HCT116 (cell line): ENCODE data around the gene RHEB. TPM values are rescaled to one million over a fixed set of nuclear protein-coding genes. Genes with fewer than 3 reads are reported as not detected.

ENCODE experiments used
- ATAC-seq: fragments of 200-7000 bp; cut with Tn5 transposase; 2 replicates; pipeline ENCODE4 v1.9.1; 2020; ENCODE audit warnings: mild to moderate bottlenecking, moderate library complexity
- BruUV-seq: library from RNA; stranded (reverse); fragments of 400-500 nt; replicated peaks from 2 replicates; lab custom pipeline; 2021; lab: Mats Ljungman, UMichigan
- CTCF ChIA-PET: fragments of 300-600 bp; sonication (Branson Sonifier 250); formaldehyde crosslinking; loops from one replicate; lab custom pipeline; 2021; ENCODE audit warnings: antibody characterized with exemption; lab: Charles Lee
- POLR2A ChIA-PET: fragments of 300-600, 350-600 bp; sonication (Branson Sonifier 250); formaldehyde crosslinking; loops from one replicate; lab custom pipeline; 2021; ENCODE audit warnings: antibody characterized with exemption; lab: Charles Lee
- RAD21 ChIA-PET, 2 experiments: fragments of 300-600 bp; sonication (Branson Sonifier 250); formaldehyde crosslinking; loops; one replicate each; lab custom pipeline; 2023; ENCODE audit warnings: low total read pairs in 2 of 2; ENCODE audit not compliant: uncharacterized antibody in 2 of 2, unreplicated experiment in 2 of 2, low non-redundant PET in 1 of 2; lab: Charles Lee
- DNase-seq: peaks from one replicate; pipeline ENCODE4 v3.0.0-alpha.2; 2010; ENCODE audit warnings: low read depth, low spot score
- H2AFZ ChIP-seq: fragments of 200-600 bp; shearing (Covaris generic), sonication (generic); 2 replicates; pipeline ENCODE4 v1.6.1; 2017; ENCODE audit warnings: low read depth, mixed run types, mixed read lengths, antibody characterized with exemption, low read length; ENCODE audit not compliant: poor library complexity, severe bottlenecking
- H3K27ac ChIP-seq: 2 replicates; pipeline ENCODE4 v1.5.1; 2012; ENCODE audit warnings: low read depth, low read length
- H3K27me3 ChIP-seq: fragments of 200-600 bp; sonication (generic); 2 replicates; pipeline ENCODE4 v1.6.1; 2016; ENCODE audit warnings: mixed run types, low read length, mixed read lengths; ENCODE audit not compliant: insufficient read depth
- H3K36me3 ChIP-seq, 2 experiments: fragments of 200-500 bp in 1 of 2; fragments of 200-600 bp in 1 of 2; sonication (Bioruptor generic) in 1 of 2; sonication (generic) in 1 of 2; 2 replicates each; pipeline versions ENCODE4 v1.5.1 to v1.6.1; 2014 to 2016; ENCODE audit warnings: low read length in 2 of 2, inconsistent platforms in 1 of 2, mixed read lengths in 1 of 2, mixed run types in 1 of 2; ENCODE audit not compliant: insufficient read depth in 2 of 2, control insufficient read depth in 1 of 2
- H3K4me1 ChIP-seq, 2 experiments: fragments of 200-600 bp in 1 of 2; sonication (generic) in 1 of 2; 2 replicates each; pipeline versions ENCODE4 v1.5.1 to v1.6.1; 2012 to 2017; ENCODE audit warnings: low read length in 2 of 2, inconsistent platforms in 1 of 2, mild to moderate bottlenecking in 1 of 2, mixed read lengths in 1 of 2, mixed run types in 1 of 2, moderate library complexity in 1 of 2; ENCODE audit not compliant: insufficient read depth in 2 of 2, control insufficient read depth in 1 of 2
- H3K4me2 ChIP-seq: fragments of 200-600 bp; sonication (generic); 2 replicates; pipeline ENCODE4 v1.6.1; 2017; ENCODE audit warnings: mixed run types, low read length, mixed read lengths
- H3K4me3 ChIP-seq, 2 experiments: fragments of 200-600 bp in 1 of 2; sonication (generic) in 1 of 2; replicated peaks in 1 of 2; 2 replicates each; pipeline ENCODE4 v1.5.1; 2011 to 2016; ENCODE audit warnings: low read length in 2 of 2, control low read depth in 1 of 2, low read depth in 1 of 2, mild to moderate bottlenecking in 1 of 2, mixed read lengths in 1 of 2, mixed run types in 1 of 2
- H3K79me2 ChIP-seq: fragments of 200-600 bp; sonication (generic); 2 replicates; pipeline ENCODE4 v1.6.1; 2017; ENCODE audit warnings: mild to moderate bottlenecking, mixed run types, low read length, moderate library complexity, mixed read lengths; ENCODE audit not compliant: insufficient read depth
- H3K9ac ChIP-seq: fragments of 200-600 bp; sonication (generic); 2 replicates; pipeline ENCODE4 v1.6.1; 2016; ENCODE audit warnings: low read length, mixed read lengths
- H3K9me2 ChIP-seq: fragments of 200-600 bp; sonication (generic), shearing (Covaris generic); 2 replicates; pipeline ENCODE4 v1.6.1; 2017; ENCODE audit warnings: mixed run types, mild to moderate bottlenecking, moderate library complexity; ENCODE audit not compliant: insufficient read depth
- H3K9me3 ChIP-seq, 2 experiments: fragments of 200-500 bp in 1 of 2; fragments of 200-600 bp in 1 of 2; sonication (Bioruptor generic) in 1 of 2; sonication (generic) in 1 of 2; 2 replicates each; pipeline ENCODE4 v1.6.1; 2014 to 2017; ENCODE audit warnings: low read length in 2 of 2, mixed read lengths in 2 of 2, inconsistent platforms in 1 of 2, low read depth in 1 of 2, mild to moderate bottlenecking in 1 of 2, mixed run types in 1 of 2, moderate library complexity in 1 of 2; ENCODE audit not compliant: control insufficient read depth in 1 of 2, insufficient read depth in 1 of 2
- H4K20me1 ChIP-seq: fragments of 200-600 bp; sonication (generic), shearing (Covaris generic); 2 replicates; pipeline ENCODE4 v1.6.1; 2017; ENCODE audit warnings: mixed run types, mild to moderate bottlenecking, moderate library complexity; ENCODE audit not compliant: insufficient read depth
- CBX3 ChIP-seq: IDR thresholded peaks from 2 replicates; pipeline ENCODE4 v1.6.1; 2012; ENCODE audit warnings: low read depth
- CEBPB ChIP-seq: IDR thresholded peaks from 2 replicates; pipeline ENCODE4 v1.6.1; 2012; ENCODE audit warnings: low read depth
- EGR1 ChIP-seq: IDR thresholded peaks from 2 replicates; pipeline ENCODE4 v1.6.1; 2012; ENCODE audit warnings: low read depth
- ELF1 ChIP-seq: IDR thresholded peaks from 2 replicates; pipeline ENCODE4 v1.6.1; 2012; ENCODE audit warnings: low read depth, borderline replicate concordance
- EZH2 ChIP-seq: fragments of 200-600 bp; sonication (generic); IDR thresholded peaks from 2 replicates; pipeline ENCODE4 v1.6.1; 2017; ENCODE audit warnings: antibody characterized with exemption, mixed run types
- EZH2phosphoT487 ChIP-seq: fragments of 200-600 bp; IDR thresholded peaks from 2 replicates; pipeline ENCODE4 v1.6.1; 2018; ENCODE audit warnings: antibody characterized with exemption, borderline replicate concordance
- FOSL1 ChIP-seq: IDR thresholded peaks from 2 replicates; pipeline ENCODE4 v1.6.1; 2012; ENCODE audit warnings: low read depth
- POLR2AphosphoS5 ChIP-seq: IDR thresholded peaks from 2 replicates; pipeline ENCODE4 v1.6.1; 2011; ENCODE audit warnings: mild to moderate bottlenecking, low read depth, low read length, moderate library complexity
- RAD21 ChIP-seq: IDR thresholded peaks from 2 replicates; pipeline ENCODE4 v1.6.1; 2012; ENCODE audit warnings: low read depth, mild to moderate bottlenecking
- SIN3A ChIP-seq: IDR thresholded peaks from 2 replicates; pipeline ENCODE4 v1.6.1; 2012; ENCODE audit warnings: low read depth
- SP1 ChIP-seq: IDR thresholded peaks from 2 replicates; pipeline ENCODE4 v1.6.1; 2012; ENCODE audit warnings: low read depth
- SRF ChIP-seq: IDR thresholded peaks from 2 replicates; pipeline ENCODE4 v1.6.1; 2012; ENCODE audit warnings: low read depth
- TCF7L2 ChIP-seq: IDR thresholded peaks from 2 replicates; pipeline ENCODE4 v1.7.0; 2011; ENCODE audit warnings: borderline replicate concordance, inconsistent platforms; ENCODE audit not compliant: insufficient read depth, insufficient read length; ENCODE audit errors: extremely low read depth
- ZFX ChIP-seq: fragments of 450-650 bp; IDR thresholded peaks from 2 replicates; pipeline ENCODE4 v1.6.1; 2017
- ZNF274 ChIP-seq: fragments of 200-500 bp; sonication (Bioruptor generic); IDR thresholded peaks from 2 replicates; pipeline ENCODE4 v1.6.1; 2014; ENCODE audit warnings: mild to moderate bottlenecking, low read depth, low read length, inconsistent platforms
- intact Hi-C: fragments of 100-400 bp; cut with micrococcal nuclease; formaldehyde crosslinking; loops from 2 replicates; pipeline ENCODE4 v1.10.0; 2022
- total RNA-seq: library from RNA; stranded (reverse); gene quantifications from one replicate; pipeline ENCODE4 v1.2.1, GENCODE V29; 2021; ENCODE audit not compliant: unreplicated experiment
- TF ChIP-seq, protein P1 (sequence below): IDR thresholded peaks from 2 replicates; pipeline ENCODE4 v1.6.1; 2012; ENCODE audit warnings: low read depth
- TF ChIP-seq, protein P2 (sequence below): IDR thresholded peaks from 2 replicates; pipeline ENCODE4 v1.6.1; 2011; ENCODE audit warnings: mild to moderate bottlenecking, low read length, moderate library complexity; ENCODE audit not compliant: insufficient replicate concordance; ENCODE audit errors: extremely low read depth
- TF ChIP-seq, protein P3 (sequence below), 3 experiments: fragments of 200-600 bp in 1 of 3; sonication (generic) in 1 of 3; IDR thresholded peaks in 2 of 3; conservative IDR thresholded peaks in 1 of 3; 2 replicates each; pipeline ENCODE4 v1.5.1; 2012 to 2017; ENCODE audit warnings: low read depth in 2 of 3, low read length in 2 of 3, antibody characterized with exemption in 1 of 3, borderline replicate concordance in 1 of 3, control low read depth in 1 of 3, mild to moderate bottlenecking in 1 of 3, mixed read lengths in 1 of 3, mixed run types in 1 of 3, moderate library complexity in 1 of 3; ENCODE audit not compliant: insufficient read depth in 1 of 3
- TF ChIP-seq, protein P4 (sequence below): IDR thresholded peaks from 2 replicates; pipeline ENCODE4 v1.6.1; 2012
- TF ChIP-seq, protein P5 (sequence below): IDR thresholded peaks from 2 replicates; pipeline ENCODE4 v1.6.1; 2012

The RHEB gene
- total RNA-seq, 1 experiment from 2014 or later = 114 TPM

DNA sequence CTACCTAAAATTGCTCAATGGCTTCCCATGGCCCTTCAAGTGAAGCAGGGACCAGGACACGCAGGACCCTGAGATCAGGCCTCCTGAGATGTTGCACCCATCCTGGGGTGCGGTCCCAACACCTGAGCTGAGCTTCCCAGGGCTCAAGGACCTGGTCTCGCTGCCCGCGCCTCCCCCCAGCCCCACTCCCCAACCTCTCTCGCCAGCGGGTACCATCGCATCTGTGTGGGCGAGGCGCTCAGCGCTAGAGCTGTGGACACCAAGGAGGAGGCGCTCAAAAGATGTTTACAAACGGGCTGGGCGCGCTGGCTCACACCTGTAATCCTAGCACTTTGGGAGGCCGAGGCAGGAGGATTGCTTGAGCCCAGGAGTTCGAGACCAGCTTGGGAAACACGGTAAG, 72.4 kb downstream of the RHEB start:
- Histone ChIP-seq H3K9me3 (no peaks in the 10 kb centered on the region), H3K4me2 (no peak overlapping the region), H3K36me3 (no peaks in the 10 kb centered on the region), H2AFZ (no peak overlapping the region), H4K20me1 (no peaks in the 10 kb centered on the region), H3K79me2 (no peaks in the 10 kb centered on the region), H3K27ac (no peak overlapping the region), H3K27me3 (no peaks in the 10 kb centered on the region), H3K4me3 (no peak overlapping the region), H3K9me2 (no peaks in the 10 kb centered on the region), H3K9ac (no peak overlapping the region), H3K4me1 (peaks cover 13 to 33% of the 10 kb centered on the region in 2 experiments; a peak in 3 of 4 replicates)
- POLR2A ChIA-PET = no interaction called here
- no peak for DNase-seq
- intact Hi-C loops = no loop called here
- no peak for ATAC-seq
- TF ChIP-seq POLR2AphosphoS5 = no peak
- TF ChIP-seq EZH2 = no peak
- no peak for TF ChIP-seq ZFX
- no peak for TF ChIP-seq ELF1
- TF ChIP-seq, protein P1, sequence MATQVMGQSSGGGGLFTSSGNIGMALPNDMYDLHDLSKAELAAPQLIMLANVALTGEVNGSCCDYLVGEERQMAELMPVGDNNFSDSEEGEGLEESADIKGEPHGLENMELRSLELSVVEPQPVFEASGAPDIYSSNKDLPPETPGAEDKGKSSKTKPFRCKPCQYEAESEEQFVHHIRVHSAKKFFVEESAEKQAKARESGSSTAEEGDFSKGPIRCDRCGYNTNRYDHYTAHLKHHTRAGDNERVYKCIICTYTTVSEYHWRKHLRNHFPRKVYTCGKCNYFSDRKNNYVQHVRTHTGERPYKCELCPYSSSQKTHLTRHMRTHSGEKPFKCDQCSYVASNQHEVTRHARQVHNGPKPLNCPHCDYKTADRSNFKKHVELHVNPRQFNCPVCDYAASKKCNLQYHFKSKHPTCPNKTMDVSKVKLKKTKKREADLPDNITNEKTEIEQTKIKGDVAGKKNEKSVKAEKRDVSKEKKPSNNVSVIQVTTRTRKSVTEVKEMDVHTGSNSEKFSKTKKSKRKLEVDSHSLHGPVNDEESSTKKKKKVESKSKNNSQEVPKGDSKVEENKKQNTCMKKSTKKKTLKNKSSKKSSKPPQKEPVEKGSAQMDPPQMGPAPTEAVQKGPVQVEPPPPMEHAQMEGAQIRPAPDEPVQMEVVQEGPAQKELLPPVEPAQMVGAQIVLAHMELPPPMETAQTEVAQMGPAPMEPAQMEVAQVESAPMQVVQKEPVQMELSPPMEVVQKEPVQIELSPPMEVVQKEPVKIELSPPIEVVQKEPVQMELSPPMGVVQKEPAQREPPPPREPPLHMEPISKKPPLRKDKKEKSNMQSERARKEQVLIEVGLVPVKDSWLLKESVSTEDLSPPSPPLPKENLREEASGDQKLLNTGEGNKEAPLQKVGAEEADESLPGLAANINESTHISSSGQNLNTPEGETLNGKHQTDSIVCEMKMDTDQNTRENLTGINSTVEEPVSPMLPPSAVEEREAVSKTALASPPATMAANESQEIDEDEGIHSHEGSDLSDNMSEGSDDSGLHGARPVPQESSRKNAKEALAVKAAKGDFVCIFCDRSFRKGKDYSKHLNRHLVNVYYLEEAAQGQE = no peak
- TF ChIP-seq CEBPB = no peak
- TF ChIP-seq RAD21 = no peak
- no peak for TF ChIP-seq TCF7L2
- no peak for TF ChIP-seq SP1
- TF ChIP-seq SRF = no peak
- TF ChIP-seq, protein P2, sequence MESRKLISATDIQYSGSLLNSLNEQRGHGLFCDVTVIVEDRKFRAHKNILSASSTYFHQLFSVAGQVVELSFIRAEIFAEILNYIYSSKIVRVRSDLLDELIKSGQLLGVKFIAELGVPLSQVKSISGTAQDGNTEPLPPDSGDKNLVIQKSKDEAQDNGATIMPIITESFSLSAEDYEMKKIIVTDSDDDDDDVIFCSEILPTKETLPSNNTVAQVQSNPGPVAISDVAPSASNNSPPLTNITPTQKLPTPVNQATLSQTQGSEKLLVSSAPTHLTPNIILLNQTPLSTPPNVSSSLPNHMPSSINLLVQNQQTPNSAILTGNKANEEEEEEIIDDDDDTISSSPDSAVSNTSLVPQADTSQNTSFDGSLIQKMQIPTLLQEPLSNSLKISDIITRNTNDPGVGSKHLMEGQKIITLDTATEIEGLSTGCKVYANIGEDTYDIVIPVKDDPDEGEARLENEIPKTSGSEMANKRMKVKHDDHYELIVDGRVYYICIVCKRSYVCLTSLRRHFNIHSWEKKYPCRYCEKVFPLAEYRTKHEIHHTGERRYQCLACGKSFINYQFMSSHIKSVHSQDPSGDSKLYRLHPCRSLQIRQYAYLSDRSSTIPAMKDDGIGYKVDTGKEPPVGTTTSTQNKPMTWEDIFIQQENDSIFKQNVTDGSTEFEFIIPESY = no peak
- no peak for TF ChIP-seq EGR1
- TF ChIP-seq CBX3 = no peak
- TF ChIP-seq ZNF274 = no peak
- no peak for TF ChIP-seq SIN3A
- no peak for TF ChIP-seq FOSL1
- TF ChIP-seq, protein P3, sequence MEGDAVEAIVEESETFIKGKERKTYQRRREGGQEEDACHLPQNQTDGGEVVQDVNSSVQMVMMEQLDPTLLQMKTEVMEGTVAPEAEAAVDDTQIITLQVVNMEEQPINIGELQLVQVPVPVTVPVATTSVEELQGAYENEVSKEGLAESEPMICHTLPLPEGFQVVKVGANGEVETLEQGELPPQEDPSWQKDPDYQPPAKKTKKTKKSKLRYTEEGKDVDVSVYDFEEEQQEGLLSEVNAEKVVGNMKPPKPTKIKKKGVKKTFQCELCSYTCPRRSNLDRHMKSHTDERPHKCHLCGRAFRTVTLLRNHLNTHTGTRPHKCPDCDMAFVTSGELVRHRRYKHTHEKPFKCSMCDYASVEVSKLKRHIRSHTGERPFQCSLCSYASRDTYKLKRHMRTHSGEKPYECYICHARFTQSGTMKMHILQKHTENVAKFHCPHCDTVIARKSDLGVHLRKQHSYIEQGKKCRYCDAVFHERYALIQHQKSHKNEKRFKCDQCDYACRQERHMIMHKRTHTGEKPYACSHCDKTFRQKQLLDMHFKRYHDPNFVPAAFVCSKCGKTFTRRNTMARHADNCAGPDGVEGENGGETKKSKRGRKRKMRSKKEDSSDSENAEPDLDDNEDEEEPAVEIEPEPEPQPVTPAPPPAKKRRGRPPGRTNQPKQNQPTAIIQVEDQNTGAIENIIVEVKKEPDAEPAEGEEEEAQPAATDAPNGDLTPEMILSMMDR (IDR thresholded peaks at IDR 0.05 in 2 of 3, conservative IDR thresholded peaks at IDR 0.05 in 1 of 3; ENCODE audit: borderline replicate concordance in 1 of 3, insufficient read depth in 1 of 3, low read depth in 2 of 3, low read length in 2 of 3) = no peak
- TF ChIP-seq EZH2phosphoT487 = no peak
- TF ChIP-seq, protein P4, sequence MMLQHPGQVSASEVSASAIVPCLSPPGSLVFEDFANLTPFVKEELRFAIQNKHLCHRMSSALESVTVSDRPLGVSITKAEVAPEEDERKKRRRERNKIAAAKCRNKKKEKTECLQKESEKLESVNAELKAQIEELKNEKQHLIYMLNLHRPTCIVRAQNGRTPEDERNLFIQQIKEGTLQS = no peak
- TF ChIP-seq, protein P5, sequence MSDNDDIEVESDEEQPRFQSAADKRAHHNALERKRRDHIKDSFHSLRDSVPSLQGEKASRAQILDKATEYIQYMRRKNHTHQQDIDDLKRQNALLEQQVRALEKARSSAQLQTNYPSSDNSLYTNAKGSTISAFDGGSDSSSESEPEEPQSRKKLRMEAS = no peak
- RAD21 ChIA-PET = interaction anchor here (1.1 to 2.3 kb wide), 3 partner anchors 76 to 80 kb away, joined by 3 to 12 read pairs (median 6); no protein-coding TSS in a partner anchor
- CTCF ChIA-PET = interaction anchor here (1.6 to 3.0 kb wide), 3 partner anchors 51 to 132 kb away, joined by 3 to 40 read pairs (median 14); no protein-coding TSS in a partner anchor
- no TSS peak for BruUV-seq
